Left forelimb (tissue), 1 donor: ENCODE results near the gene CDC42BPB.
"Not testable (repeated sequence)": the region's sequence is repeated elsewhere in the genome, so short reads cannot be mapped to it uniquely, and the experiment has no call there.

Experiments used
- DNase-seq: peaks from one replicate; pipeline ENCODE4 v3.0.0-alpha.2; 2018; ENCODE audit warnings: low spot score

Gene CDC42BPB

GRCh38 chr14:102900631-102901571 is 156.4 kb downstream of the CDC42BPB start:
- DNase-seq: no peak

GRCh38 chr14:102899516-102899900 is 157.8 kb downstream of the CDC42BPB start:
- DNase-seq: no peak

- no peak for DNase-seq
Measured at GRCh38 chr14:102898776-102899515, 158.4 kb downstream of the CDC42BPB start.

- DNase-seq: no peak
Measured at GRCh38 chr14:102898298-102898697, 159.1 kb downstream of the CDC42BPB start.

- no peak for DNase-seq
Measured at GRCh38 chr14:102897299-102898027, 159.9 kb downstream of the CDC42BPB start.

GRCh38 chr14:102896735-102897134 is 160.6 kb downstream of the CDC42BPB start:
- not testable (repeated sequence) for DNase-seq

- no peak for DNase-seq
Measured at GRCh38 chr14:102893452-102893851, 163.9 kb downstream of the CDC42BPB start.

GRCh38 chr14:102892651-102893050 is 164.7 kb downstream of the CDC42BPB start:
- no peak for DNase-seq

GRCh38 chr14:102891556-102891955 is 165.8 kb downstream of the CDC42BPB start:
- DNase-seq: no peak

GRCh38 chr14:102891111-102891510 is 166.2 kb downstream of the CDC42BPB start:
- DNase-seq: no peak

GRCh38 chr14:102889615-102890014 is 167.7 kb downstream of the CDC42BPB start:
- no peak for DNase-seq

GRCh38 chr14:102888748-102889147 is 168.6 kb downstream of the CDC42BPB start:
- DNase-seq: no peak

GRCh38 chr14:102885737-102886447 is 171.5 kb downstream of the CDC42BPB start:
- no peak for DNase-seq

GRCh38 chr14:102883554-102883953 is 173.8 kb downstream of the CDC42BPB start:
- peak; percentile 8 for DNase-seq

GRCh38 chr14:102883089-102883541 is 174.2 kb downstream of the CDC42BPB start:
- no peak for DNase-seq
